ENCODE data around the gene UBE2D2. TPM values are rescaled to one million over a fixed set of nuclear protein-coding genes. Genes with fewer than 3 reads are reported as not detected.
A peak's percentile ranks its signal among the peaks of the same experiment; 100 is the strongest.

UBE2D2 gene
- total and polyA plus RNA-seq, 3 experiments from 2014 or later = 253 to 285 (median 274) TPM

GRCh38 chr5:139565411-139566305 is 4.5 kb downstream of the UBE2D2 start:
- Mint-ChIP-seq H3K27me3 (peaks cover 0 to 3% of the 10 kb centered on the region in 2 donors), H3K9me3 (no peaks in the 10 kb centered on the region), H3K27ac (peak overlapping the region; percentile 61 to 99 (median 93)), H3K36me3 (peaks cover 0 to 44% (median 4%) of the 10 kb centered on the region in 3 donors), H3K4me1 (peaks cover 64 to 82% (median 78%) of the 10 kb centered on the region in 3 donors), H3K4me3 (peak overlapping the region; percentile 77 to 97 (median 83))
- Histone ChIP-seq H3K4me1 (ENCODE audit: insufficient read depth, low read length) (peaks cover 81% of the 10 kb centered on the region), H3K4me3 (ENCODE audit: low read length) (peak overlapping the region; percentile 62), H3K27me3 (ENCODE audit: insufficient read depth, low read length, poor library complexity, severe bottlenecking) (no peaks in the 10 kb centered on the region), H3K36me3 (ENCODE audit: insufficient read depth, low read length) (no peaks in the 10 kb centered on the region), H3K9me3 (ENCODE audit: low read length) (no peaks in the 10 kb centered on the region), H3K27ac (ENCODE audit: low read depth, low read length) (peak overlapping the region; percentile 17)
- POLR2A ChIA-PET = interaction anchor here (0.6 to 1.7 kb wide), 10 partner anchors 10 to 1527 kb away, joined by 3 to 6 read pairs (median 4); no protein-coding TSS in a partner anchor
- CTCF ChIA-PET = interaction anchor here (0.7 to 8.1 kb wide), 14 partner anchors 8 to 200 kb away, joined by 3 to 54 read pairs (median 4); no protein-coding TSS in a partner anchor
- peak; percentile 12 to 88 (median 72) for DNase-seq

DNA sequence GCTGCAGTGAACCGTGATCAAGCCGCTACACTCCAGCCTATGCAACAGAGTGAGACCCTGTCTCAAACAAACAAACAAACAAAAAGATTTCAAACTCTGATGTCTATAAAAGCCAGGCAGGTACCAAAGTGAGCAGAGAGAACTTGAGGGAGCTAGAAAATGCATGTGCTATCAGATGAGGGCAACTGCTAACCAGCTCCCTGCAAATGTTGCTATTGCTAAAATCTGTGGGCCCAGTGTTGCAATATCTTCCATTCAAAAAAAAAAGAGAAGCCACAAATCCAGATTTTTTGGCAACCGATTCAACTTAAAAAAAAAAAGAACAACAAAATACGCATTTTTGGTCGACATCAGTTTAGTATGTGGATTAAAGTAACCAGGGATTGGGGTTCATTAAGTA is 5.5 kb downstream of the UBE2D2 start:
- Histone ChIP-seq H3K27me3 (ENCODE audit: insufficient read depth, low read length, poor library complexity, severe bottlenecking) (no peaks in the 10 kb centered on the region), H3K4me1 (ENCODE audit: insufficient read depth, low read length) (peaks cover 90% of the 10 kb centered on the region), H3K36me3 (ENCODE audit: insufficient read depth, low read length) (no peaks in the 10 kb centered on the region), H3K9me3 (ENCODE audit: low read length) (no peaks in the 10 kb centered on the region), H3K4me3 (ENCODE audit: low read length) (peak overlapping the region; percentile 62), H3K27ac (ENCODE audit: low read depth, low read length) (no peak overlapping the region)
- no peaks in the 10 kb centered on the region for H3K9me3 Mint-ChIP-seq
- DNase-seq = no peak
- peak overlapping the region in 5 of 7 donors; percentile 10 to 90 (median 64) for H3K4me3 Mint-ChIP-seq
- H3K27me3 Mint-ChIP-seq = no peaks in the 10 kb centered on the region
- H3K36me3 Mint-ChIP-seq = peaks cover 0 to 47% (median 4%) of the 10 kb centered on the region in 3 donors
- POLR2A ChIA-PET = interaction anchor here (0.8 to 1.7 kb wide), 3 partner anchors 67 to 272 kb away, joined by 3 to 6 read pairs (median 3); no protein-coding TSS in a partner anchor
- peaks cover 68 to 88% (median 84%) of the 10 kb centered on the region in 3 donors for H3K4me1 Mint-ChIP-seq
- CTCF ChIA-PET = interaction anchor here (0.9 to 8.1 kb wide), 9 partner anchors 7 to 199 kb away, joined by 3 to 54 read pairs (median 4); no protein-coding TSS in a partner anchor
- H3K27ac Mint-ChIP-seq = peak overlapping the region in 6 of 8 donors; percentile 43 to 99 (median 82)

DNA sequence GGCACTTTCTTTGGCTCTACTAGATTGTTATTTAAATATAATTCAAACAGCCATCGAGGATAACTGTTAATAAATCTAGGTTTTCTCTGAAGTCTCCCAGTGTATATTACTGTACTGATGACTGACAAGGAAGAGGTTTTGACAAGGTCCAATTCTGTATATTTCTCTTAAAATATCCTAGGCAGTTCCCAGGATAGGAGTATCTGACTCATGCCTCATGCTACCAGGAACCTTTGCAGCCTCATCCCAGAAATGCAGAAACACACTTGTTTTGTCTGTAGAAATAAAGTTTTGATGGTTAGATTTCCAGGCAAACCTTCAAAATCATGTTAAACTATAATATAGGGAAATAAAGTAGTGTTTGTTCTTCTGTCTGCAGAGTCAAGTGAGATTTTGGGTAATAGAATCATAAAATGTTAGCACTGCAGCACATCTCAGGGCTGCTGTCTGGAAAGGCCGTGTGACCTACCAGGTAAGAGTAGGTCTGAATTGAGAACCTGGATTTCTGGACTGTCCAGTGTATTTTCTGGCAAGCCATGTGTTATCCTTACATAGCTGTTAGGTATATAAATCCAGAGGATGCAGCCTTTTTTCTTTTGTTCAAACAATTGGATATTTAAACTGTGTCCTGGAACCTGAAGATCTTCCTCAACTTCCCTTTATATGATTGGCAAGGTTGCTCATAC is 8.3 kb downstream of the UBE2D2 start:
- Mint-ChIP-seq H3K9me3 (no peaks in the 10 kb centered on the region), H3K4me3 (peak overlapping the region in 5 of 7 donors; percentile 10 to 69 (median 49)), H3K27me3 (no peaks in the 10 kb centered on the region), H3K27ac (peak overlapping the region; percentile 47 to 88 (median 84)), H3K36me3 (peaks cover 0 to 43% (median 9%) of the 10 kb centered on the region in 3 donors), H3K4me1 (peaks cover 65 to 85% (median 76%) of the 10 kb centered on the region in 3 donors)
- Histone ChIP-seq H3K27me3 (ENCODE audit: insufficient read depth, low read length, poor library complexity, severe bottlenecking) (no peaks in the 10 kb centered on the region), H3K4me3 (ENCODE audit: low read length) (no peak overlapping the region), H3K36me3 (ENCODE audit: insufficient read depth, low read length) (no peaks in the 10 kb centered on the region), H3K9me3 (ENCODE audit: low read length) (no peaks in the 10 kb centered on the region), H3K4me1 (ENCODE audit: insufficient read depth, low read length) (peaks cover 79% of the 10 kb centered on the region), H3K27ac (ENCODE audit: low read depth, low read length) (no peak overlapping the region)
- DNase-seq = no peak
- ChIA-PET POLR2A (interaction anchor here (1.0 kb wide), 1 partner anchor 8 kb away, joined by 3 read pairs; the partner anchor contains the start of gene UBE2D2), CTCF (interaction anchor here (0.7 kb wide), 1 partner anchor 57 kb away, joined by 3 read pairs; no protein-coding TSS in a partner anchor)

DNA sequence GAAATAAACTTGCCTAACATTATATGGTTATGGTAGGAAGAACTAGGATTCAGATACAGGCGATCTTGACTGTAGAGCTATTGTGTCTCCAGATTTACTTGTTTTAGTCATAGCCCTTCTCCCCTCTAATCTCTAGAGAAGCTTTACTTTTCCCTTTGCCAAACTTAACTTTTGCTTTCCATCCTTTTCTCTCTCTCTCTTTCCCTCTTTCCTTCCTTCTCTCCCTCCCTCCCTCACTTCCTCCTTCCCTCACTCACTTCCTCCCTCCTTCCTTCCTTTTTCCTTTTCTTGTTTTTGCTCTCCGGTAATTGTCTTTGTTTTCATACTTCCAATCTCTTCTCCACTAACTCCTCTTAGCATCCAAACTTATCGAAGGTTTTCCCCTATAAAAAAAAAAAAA is 10.4 kb downstream of the UBE2D2 start:
- Mint-ChIP-seq H3K4me1 (peaks cover 67 to 85% (median 76%) of the 10 kb centered on the region in 3 donors), H3K27me3 (no peaks in the 10 kb centered on the region), H3K36me3 (peaks cover 0 to 36% (median 9%) of the 10 kb centered on the region in 3 donors), H3K9me3 (no peaks in the 10 kb centered on the region), H3K27ac (peak overlapping the region; percentile 67 to 93 (median 86)), H3K4me3 (peak overlapping the region; percentile 1 to 61 (median 21))
- Histone ChIP-seq H3K36me3 (ENCODE audit: insufficient read depth, low read length) (no peaks in the 10 kb centered on the region), H3K27me3 (ENCODE audit: insufficient read depth, low read length, poor library complexity, severe bottlenecking) (no peaks in the 10 kb centered on the region), H3K4me1 (ENCODE audit: insufficient read depth, low read length) (peaks cover 79% of the 10 kb centered on the region), H3K9me3 (ENCODE audit: low read length) (no peaks in the 10 kb centered on the region), H3K27ac (ENCODE audit: low read depth, low read length) (no peak overlapping the region), H3K4me3 (ENCODE audit: low read length) (no peak overlapping the region)
- ChIA-PET POLR2A (interaction anchor here (0.6 to 0.7 kb wide), 3 partner anchors 17 to 1229 kb away, joined by 3 to 4 read pairs (median 3); no protein-coding TSS in a partner anchor), CTCF (interaction anchor here (1.1 to 4.5 kb wide), 2 partner anchors 9 to 64 kb away, joined by 3 to 54 read pairs; partner anchors contain the start of gene UBE2D2)
- no peak for DNase-seq

DNA sequence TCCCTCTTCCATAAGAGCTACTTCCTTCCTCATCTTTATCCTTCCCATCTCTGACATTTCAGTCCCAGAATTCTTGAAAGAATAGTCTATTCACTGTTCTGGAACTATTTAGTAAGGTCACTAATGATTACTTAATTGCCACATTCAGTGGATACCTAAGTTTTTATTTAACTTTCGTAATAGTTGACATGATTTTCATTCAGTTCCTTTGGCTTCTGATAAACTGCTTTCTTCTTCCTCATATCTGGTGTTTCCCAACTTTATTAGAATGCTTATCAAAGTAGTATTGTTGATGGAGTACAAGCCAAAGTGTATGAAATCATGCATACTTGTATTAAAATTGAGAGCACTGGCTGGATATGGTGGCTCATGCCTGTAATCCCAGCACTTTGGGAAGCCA is 10.8 kb downstream of the UBE2D2 start:
- no peak overlapping the region for H3K27ac ChIP-seq (ENCODE audit: low read depth, low read length)
- no peak overlapping the region for H3K4me3 ChIP-seq (ENCODE audit: low read length)
- H3K9me3 ChIP-seq (ENCODE audit: low read length) = no peaks in the 10 kb centered on the region
- Mint-ChIP-seq H3K9me3 (no peaks in the 10 kb centered on the region), H3K4me1 (peaks cover 68 to 85% (median 76%) of the 10 kb centered on the region in 3 donors), H3K36me3 (peaks cover 0 to 33% (median 9%) of the 10 kb centered on the region in 3 donors), H3K27me3 (no peaks in the 10 kb centered on the region), H3K27ac (peak overlapping the region; percentile 67 to 93 (median 86)), H3K4me3 (peak overlapping the region in 5 of 7 donors; percentile 1 to 61 (median 26))
- ChIA-PET CTCF (interaction anchor here (1.1 to 4.5 kb wide), 3 partner anchors 9 to 194 kb away, joined by 3 to 54 read pairs (median 3); partner anchors contain the start of gene UBE2D2), POLR2A (interaction anchor here (0.6 to 1.0 kb wide), 3 partner anchors 11 to 235 kb away, joined by 3 to 6 read pairs (median 4); partner anchors contain the start of gene UBE2D2)
- H3K4me1 ChIP-seq (ENCODE audit: insufficient read depth, low read length) = peaks cover 79% of the 10 kb centered on the region
- no peaks in the 10 kb centered on the region for H3K36me3 ChIP-seq (ENCODE audit: insufficient read depth, low read length)
- H3K27me3 ChIP-seq (ENCODE audit: insufficient read depth, low read length, poor library complexity, severe bottlenecking) = no peaks in the 10 kb centered on the region
- DNase-seq = no peak

- H3K27ac Mint-ChIP-seq = peak overlapping the region; percentile 27 to 86 (median 70)
- no peak overlapping the region for H3K27ac ChIP-seq (ENCODE audit: low read depth, low read length)
Observed at GRCh38 chr5:139574641-139575312, 13.6 kb downstream of the UBE2D2 start.

More at GRCh38 chr5:139574641-139575312, 13.6 kb downstream of the UBE2D2 start:
- Histone ChIP-seq H3K4me3 (ENCODE audit: low read length) (no peak overlapping the region), H3K27me3 (ENCODE audit: insufficient read depth, low read length, poor library complexity, severe bottlenecking) (no peaks in the 10 kb centered on the region), H3K4me1 (ENCODE audit: insufficient read depth, low read length) (peaks cover 77% of the 10 kb centered on the region), H3K9me3 (ENCODE audit: low read length) (no peaks in the 10 kb centered on the region), H3K36me3 (ENCODE audit: insufficient read depth, low read length) (no peaks in the 10 kb centered on the region)
- no peaks in the 10 kb centered on the region for H3K27me3 Mint-ChIP-seq
- no peaks in the 10 kb centered on the region for H3K9me3 Mint-ChIP-seq
- CTCF ChIA-PET = interaction anchor here (0.6 to 4.5 kb wide), 10 partner anchors 12 to 153 kb away, joined by 3 to 54 read pairs (median 3); partner anchors contain the start of gene UBE2D2
- POLR2A ChIA-PET = interaction anchor here (0.6 to 2.6 kb wide), 4 partner anchors 9 to 19 kb away, joined by 3 to 14 read pairs (median 4); no protein-coding TSS in a partner anchor
- peaks cover 0 to 24% (median 6%) of the 10 kb centered on the region in 3 donors for H3K36me3 Mint-ChIP-seq
- H3K4me1 Mint-ChIP-seq = peaks cover 69 to 84% (median 72%) of the 10 kb centered on the region in 3 donors
- peak in 2 of 5 donors; percentile 35 to 59 for DNase-seq
- peak overlapping the region in 5 of 7 donors; percentile 15 to 54 (median 38) for H3K4me3 Mint-ChIP-seq
